Upper lobe of left lung (tissue), 6 donors: ENCODE results near the gene TTC23. TPM values are rescaled to one million over a fixed set of nuclear protein-coding genes. Genes with fewer than 3 reads are reported as not detected.

ENCODE experiments used
- ATAC-seq, 2 donors: fragments of 200-7000 bp; cut with Tn5 transposase; one replicate each; pipeline ENCODE4 v1.9.1; 2022; ENCODE audit warnings: mild to moderate bottlenecking in 2 of 2, moderate library complexity in 2 of 2; ENCODE audit not compliant: low FRiP score in 2 of 2
- DNase-seq, 2 donors: peaks; one replicate each; pipeline ENCODE4 v3.0.0-alpha.2; 2019 to 2020
- H3K27ac ChIP-seq, 4 donors: fragments of 200-600 bp; sonication (generic); one replicate each; pipeline ENCODE4 v1.5.1; 2016 to 2019
- H3K27me3 ChIP-seq, 4 donors: fragments of 200-600 bp; sonication (generic); one replicate each; pipeline ENCODE4 v1.5.1; 2017 to 2019
- H3K36me3 ChIP-seq, 4 donors: fragments of 200-600 bp; sonication (generic); one replicate each; pipeline ENCODE4 v1.5.1; 2016 to 2019
- H3K4me1 ChIP-seq, 4 donors: fragments of 200-600 bp; sonication (generic); one replicate each; pipeline ENCODE4 v1.5.1; 2018 to 2019
- H3K4me3 ChIP-seq, 4 donors: fragments of 200-600 bp; sonication (generic); one replicate each; pipeline ENCODE4 v1.5.1; 2017 to 2019; ENCODE audit warnings: mild to moderate bottlenecking in 2 of 4, moderate library complexity in 1 of 4
- H3K9me3 ChIP-seq, 4 donors: fragments of 200-600 bp; sonication (generic); one replicate each; pipeline ENCODE4 v1.5.1; 2018 to 2019
- EP300 ChIP-seq, 4 donors: sonication (generic); formaldehyde crosslinking; IDR thresholded peaks; one replicate each; pipeline ENCODE4 v1.5.1; 2017; ENCODE audit warnings: antibody characterized with exemption in 4 of 4, control low read depth in 2 of 4
- POLR2A ChIP-seq, 4 donors: fragments of 450-650 bp; IDR thresholded peaks; one replicate each; pipeline ENCODE4 v1.5.1; 2016 to 2017; ENCODE audit warnings: antibody characterized with exemption in 4 of 4, mild to moderate bottlenecking in 2 of 4
- POLR2AphosphoS5 ChIP-seq, 2 donors: sonication (generic); formaldehyde crosslinking; IDR thresholded peaks; one replicate each; pipeline ENCODE4 v1.5.1; 2017; ENCODE audit warnings: antibody characterized with exemption in 2 of 2
- WGBS, 2 donors: methylation state at CpG; one replicate each; pipeline ENCODE4 v1.1.5; 2017 to 2018; 5-methylcytosine and 5-hydroxymethylcytosine counted together
- total RNA-seq, 6 donors: library from RNA; depleted of rRNA in 4 of 6; stranded (reverse); fragments of >200 nt in 4 of 6; gene quantifications; one replicate each; pipeline versions ENCODE4 v1.1.0 to v1.2.1, GENCODE V29; 2016 to 2021
- TF ChIP-seq, protein P1 (sequence below), 6 experiments: fragments of 450-650 bp in 4 of 6; fragments of 200-600 bp in 2 of 6; sonication (generic) in 2 of 6; IDR thresholded peaks; one replicate each; pipeline ENCODE4 v1.5.1; 2016 to 2019; ENCODE audit warnings: antibody characterized with exemption in 6 of 6
- donor health status: DM: no; HTN: no; CAD: no; lungs with moderate emphysema.
- donor health status: DM: no; HTN: yes; CAD: no; lungs with severe emphysema.

Gene TTC23
- total RNA-seq, 6 donors from 2014 or later = 6.2 to 28.0 (median 15.3) TPM

DNA sequence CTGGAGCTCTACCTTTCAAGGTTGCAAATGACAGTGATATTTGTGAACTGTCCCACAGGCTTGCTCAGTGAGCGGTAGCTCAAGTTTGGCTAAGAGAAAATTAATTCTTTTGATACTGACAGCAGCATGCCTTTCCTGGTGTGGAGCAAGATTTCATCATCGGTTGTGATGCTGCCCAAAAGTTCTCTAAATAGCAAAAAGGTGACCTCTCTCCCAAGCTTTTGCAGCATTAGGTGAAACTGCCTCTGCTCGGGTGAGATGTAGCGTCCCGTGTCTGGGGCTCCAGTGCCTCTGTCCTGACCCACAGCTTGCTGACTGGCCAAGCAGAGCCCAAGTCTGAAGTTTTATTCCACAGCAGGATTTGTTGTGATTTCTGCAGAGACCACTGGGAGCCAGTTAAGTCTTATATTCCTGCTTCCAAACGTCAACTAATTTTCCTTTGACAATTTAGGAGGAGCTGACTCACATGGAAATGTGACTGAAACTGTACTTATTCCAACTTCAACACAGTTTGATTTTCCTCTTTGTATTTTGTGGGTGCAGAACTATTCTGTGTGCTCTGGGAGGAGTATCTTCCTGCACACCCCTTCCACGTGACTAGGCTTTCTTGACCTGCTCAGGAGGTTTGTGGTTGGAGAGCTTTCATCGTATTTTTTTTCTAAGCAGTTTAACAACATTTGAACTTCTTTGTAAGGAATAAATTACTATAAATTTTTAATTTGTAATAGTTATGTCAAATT is 138.6 kb downstream of the TTC23 start:
- 65 to 66% methylated on average over 7 to 8 of the region's 8 CpGs for WGBS, 2 donors
- Histone ChIP-seq H3K9me3 (no peaks in the 10 kb centered on the region), H3K4me1 (peaks cover 4 to 18% (median 11%) of the 10 kb centered on the region in 4 donors), H3K27me3 (peaks cover 0 to 6% (median 4%) of the 10 kb centered on the region in 4 donors), H3K36me3 (peaks cover 0 to 7% (median 0%) of the 10 kb centered on the region in 4 donors), H3K27ac (no peak overlapping the region), H3K4me3 (no peak overlapping the region)
- ATAC-seq (no peak), DNase-seq (no peak)
- TF ChIP-seq POLR2AphosphoS5 (IDR thresholded peaks at IDR 0.05) (no peak), EP300 (IDR thresholded peaks at IDR 0.05) (no peak), POLR2A (IDR thresholded peaks at IDR 0.05) (no peak)
- TF ChIP-seq, protein P1, sequence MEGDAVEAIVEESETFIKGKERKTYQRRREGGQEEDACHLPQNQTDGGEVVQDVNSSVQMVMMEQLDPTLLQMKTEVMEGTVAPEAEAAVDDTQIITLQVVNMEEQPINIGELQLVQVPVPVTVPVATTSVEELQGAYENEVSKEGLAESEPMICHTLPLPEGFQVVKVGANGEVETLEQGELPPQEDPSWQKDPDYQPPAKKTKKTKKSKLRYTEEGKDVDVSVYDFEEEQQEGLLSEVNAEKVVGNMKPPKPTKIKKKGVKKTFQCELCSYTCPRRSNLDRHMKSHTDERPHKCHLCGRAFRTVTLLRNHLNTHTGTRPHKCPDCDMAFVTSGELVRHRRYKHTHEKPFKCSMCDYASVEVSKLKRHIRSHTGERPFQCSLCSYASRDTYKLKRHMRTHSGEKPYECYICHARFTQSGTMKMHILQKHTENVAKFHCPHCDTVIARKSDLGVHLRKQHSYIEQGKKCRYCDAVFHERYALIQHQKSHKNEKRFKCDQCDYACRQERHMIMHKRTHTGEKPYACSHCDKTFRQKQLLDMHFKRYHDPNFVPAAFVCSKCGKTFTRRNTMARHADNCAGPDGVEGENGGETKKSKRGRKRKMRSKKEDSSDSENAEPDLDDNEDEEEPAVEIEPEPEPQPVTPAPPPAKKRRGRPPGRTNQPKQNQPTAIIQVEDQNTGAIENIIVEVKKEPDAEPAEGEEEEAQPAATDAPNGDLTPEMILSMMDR (IDR thresholded peaks at IDR 0.05) = no peak

DNA sequence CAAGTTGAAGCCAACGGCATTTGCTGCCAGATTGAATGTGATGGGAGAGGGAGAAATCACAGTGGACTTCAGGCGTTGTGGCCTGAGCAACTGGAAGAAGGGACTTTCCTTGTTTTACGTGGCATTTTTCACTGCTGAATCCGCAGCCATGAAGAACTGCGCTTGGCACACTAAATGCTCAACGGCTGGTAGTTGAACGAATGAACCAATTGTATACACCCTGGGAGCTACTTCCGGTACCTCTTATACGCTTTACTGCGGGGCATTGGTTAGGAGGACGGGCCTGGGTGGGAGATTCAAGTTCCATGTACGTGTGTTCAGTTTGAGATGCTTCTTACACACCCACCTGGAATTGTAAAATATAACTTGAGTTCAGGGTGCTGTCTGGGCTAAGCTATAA is 139.3 kb downstream of the TTC23 start:
- TF ChIP-seq POLR2A (IDR thresholded peaks at IDR 0.05) = no peak
- TF ChIP-seq, protein P1 (IDR thresholded peaks at IDR 0.05) = no peak
- no peaks in the 10 kb centered on the region for H3K9me3 ChIP-seq
- no peak for ATAC-seq
- peaks cover 8 to 25% (median 16%) of the 10 kb centered on the region in 4 donors for H3K4me1 ChIP-seq
- no peak for DNase-seq
- H3K4me3 ChIP-seq = no peak overlapping the region
- 85 to 90% methylated on average over 12 of the region's 12 CpGs for WGBS, 2 donors
- H3K27ac ChIP-seq = no peak overlapping the region
- peaks cover 0 to 7% (median 0%) of the 10 kb centered on the region in 4 donors for H3K36me3 ChIP-seq
- H3K27me3 ChIP-seq = peaks cover 0 to 10% (median 6%) of the 10 kb centered on the region in 4 donors

DNA sequence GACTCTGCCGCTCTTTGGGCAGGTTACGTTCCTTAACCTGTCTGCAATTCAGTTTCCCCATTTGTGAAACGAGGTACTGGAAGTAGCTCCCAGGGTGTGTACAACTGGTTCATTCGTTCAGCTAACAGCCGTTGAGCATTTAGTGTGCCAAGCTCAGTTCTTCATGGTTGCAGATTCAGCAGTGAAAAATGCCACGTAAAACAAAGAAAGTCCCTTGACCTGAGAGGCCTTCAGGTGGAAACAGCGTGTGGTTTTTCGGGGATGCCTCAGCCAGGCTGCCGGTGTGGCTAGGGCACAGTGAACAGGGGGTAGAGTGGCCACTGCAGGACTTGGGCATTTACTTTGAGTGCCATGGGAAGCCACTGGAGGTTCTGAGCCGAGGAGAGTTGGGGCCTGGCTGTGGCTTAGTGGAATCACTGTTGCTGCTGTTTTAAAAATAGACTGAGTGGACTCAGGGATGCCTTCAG is 139.8 kb downstream of the TTC23 start:
- DNase-seq (no peak), ATAC-seq (no peak)
- Histone ChIP-seq H3K36me3 (peaks cover 0 to 7% (median 0%) of the 10 kb centered on the region in 4 donors), H3K9me3 (no peaks in the 10 kb centered on the region), H3K4me1 (peaks cover 13 to 30% (median 18%) of the 10 kb centered on the region in 4 donors), H3K4me3 (no peak overlapping the region), H3K27ac (no peak overlapping the region), H3K27me3 (peaks cover 0 to 14% (median 7%) of the 10 kb centered on the region in 4 donors)
- TF ChIP-seq, protein P1 (IDR thresholded peaks at IDR 0.05) = no peak
- TF ChIP-seq POLR2A (IDR thresholded peaks at IDR 0.05) (no peak), POLR2AphosphoS5 (IDR thresholded peaks at IDR 0.05) (no peak), EP300 (IDR thresholded peaks at IDR 0.05) (no peak)
- WGBS, 2 donors = 86 to 90% methylated on average over 10 of the region's 10 CpGs

DNA sequence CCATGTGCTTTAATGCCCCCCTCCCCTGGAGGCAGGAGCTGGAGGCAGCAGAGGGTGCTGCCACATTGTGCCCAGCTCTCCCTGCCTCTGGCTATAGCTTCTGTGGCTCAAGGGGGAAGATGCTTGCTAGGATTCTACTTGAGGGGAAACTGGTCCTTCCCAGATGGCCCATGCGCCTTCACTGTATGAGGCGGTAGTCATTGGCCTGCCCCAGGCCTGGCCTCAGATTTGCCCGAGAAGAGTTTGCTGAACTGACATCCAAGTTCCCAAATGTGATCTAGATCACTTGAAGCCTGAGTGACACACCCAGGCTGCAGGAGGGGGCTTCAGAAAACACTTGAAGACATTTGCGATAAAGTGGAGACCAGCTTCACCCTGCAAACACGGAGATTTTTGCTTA is 140.4 kb downstream of the TTC23 start:
- ATAC-seq = no peak
- H3K4me1 ChIP-seq = peaks cover 14 to 30% (median 18%) of the 10 kb centered on the region in 4 donors
- DNase-seq = no peak
- WGBS, 2 donors = 90 to 92% methylated on average over 2 to 5 of the region's 5 CpGs
- no peak overlapping the region for H3K27ac ChIP-seq
- H3K36me3 ChIP-seq = peaks cover 0 to 5% (median 0%) of the 10 kb centered on the region in 4 donors
- TF ChIP-seq POLR2A (IDR thresholded peaks at IDR 0.05) (no peak), EP300 (IDR thresholded peaks at IDR 0.05) (no peak), POLR2AphosphoS5 (IDR thresholded peaks at IDR 0.05) (no peak)
- TF ChIP-seq, protein P1 (IDR thresholded peaks at IDR 0.05) = no peak
- H3K27me3 ChIP-seq = peaks cover 0 to 14% (median 7%) of the 10 kb centered on the region in 4 donors
- no peak overlapping the region for H3K4me3 ChIP-seq
- no peaks in the 10 kb centered on the region for H3K9me3 ChIP-seq
